ENCODE measurements around the gene PRKAR1A.
A peak's percentile ranks its signal among the peaks of the same experiment; 100 is the strongest.
"Not testable (repeated sequence)": the region's sequence is repeated elsewhere in the genome, so short reads cannot be mapped to it uniquely, and the experiment has no call there.

The PRKAR1A gene

GRCh38 chr17:68511254-68511670 is 968 bp upstream of the PRKAR1A start:
- no peak for DNase-seq (ENCODE audit: low read depth, low spot score)

DNA sequence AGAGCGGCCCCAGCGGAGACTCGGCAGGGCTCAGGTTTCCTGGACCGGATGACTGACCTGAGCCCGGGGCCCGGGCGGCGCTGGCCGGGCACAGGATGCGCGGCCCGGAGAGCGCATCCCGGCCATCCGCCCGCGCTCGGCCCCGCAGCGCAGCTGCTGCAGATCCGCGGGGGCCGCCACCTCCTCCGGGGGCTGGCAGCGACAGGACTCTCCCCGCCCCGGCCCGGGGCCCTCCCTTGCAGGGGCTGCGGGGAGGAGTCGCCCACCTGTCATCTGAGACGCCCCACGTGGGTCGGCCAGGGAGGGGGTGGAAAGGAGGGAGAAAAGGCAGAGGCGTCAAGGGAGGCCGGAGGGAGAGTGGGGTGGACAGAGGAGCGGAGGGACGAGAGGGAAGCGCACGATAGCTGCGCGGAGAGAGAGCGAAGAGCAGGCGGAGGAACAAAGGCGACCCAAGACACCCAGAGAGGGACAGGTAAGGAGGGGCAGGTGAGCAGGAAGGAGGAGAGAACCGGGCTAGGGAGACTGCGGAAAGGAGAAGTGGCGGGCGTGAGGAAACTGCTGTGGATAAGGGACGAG is 471 bp upstream of the PRKAR1A start:
- peak; percentile 50 for DNase-seq (ENCODE audit: low read depth, low spot score)

DNA sequence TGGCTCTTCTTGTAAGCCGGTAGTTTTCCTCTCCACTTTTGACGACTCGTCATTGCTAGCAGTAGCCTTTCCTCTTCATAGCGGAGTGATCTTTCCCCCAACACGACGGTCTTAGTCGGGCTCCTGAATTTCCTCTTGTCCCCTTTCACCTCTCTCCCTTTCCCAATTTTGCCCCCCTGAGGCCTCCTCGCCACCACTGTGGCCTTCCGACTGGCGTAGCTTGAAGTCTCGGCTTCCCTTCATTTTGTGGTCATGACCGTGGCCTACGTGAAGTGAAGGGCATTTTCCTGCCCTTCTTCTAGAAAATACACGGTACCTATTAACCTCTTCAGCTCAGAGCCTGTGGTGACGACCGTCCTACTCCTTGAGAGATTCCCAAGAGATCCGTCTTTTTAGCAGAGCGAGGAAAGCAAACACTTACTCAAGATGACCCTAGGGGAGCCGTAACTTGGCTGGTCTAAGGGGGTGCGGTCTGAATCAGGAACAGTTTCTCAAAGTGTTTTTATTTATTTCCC is 787 bp downstream of the PRKAR1A start:
- no peak for DNase-seq (ENCODE audit: low read depth, low spot score)

- no peak for DNase-seq (ENCODE audit: low read depth, low spot score)
Measured at GRCh38 chr17:68513932-68514331, 1.7 kb downstream of the PRKAR1A start.

- peak; percentile 81 for DNase-seq (ENCODE audit: low read depth, low spot score)
Measured at GRCh38 chr17:68514831-68515635, 2.8 kb downstream of the PRKAR1A start.

DNA sequence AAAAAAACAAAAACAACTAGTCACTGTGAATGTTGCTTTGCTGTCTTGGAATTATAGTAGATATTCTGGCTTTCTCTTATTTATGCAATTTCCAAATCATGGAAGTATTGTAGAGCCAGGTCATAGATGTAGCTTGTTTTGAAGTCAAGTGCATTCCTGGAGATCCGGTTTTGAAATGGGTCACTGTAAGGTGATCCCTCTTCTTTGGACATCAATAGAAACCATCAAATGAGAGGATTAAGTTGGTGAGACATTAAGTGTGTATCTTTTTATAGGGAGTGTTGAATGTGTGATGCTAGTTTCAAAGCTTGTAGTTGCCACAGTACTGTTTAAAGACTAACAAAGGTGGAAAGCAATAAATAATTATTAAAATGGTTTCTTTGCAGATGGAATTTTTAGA is 4.5 kb downstream of the PRKAR1A start:
- DNase-seq (ENCODE audit: low read depth, low spot score), result no peak

GRCh38 chr17:68517605-68518004 is 5.4 kb downstream of the PRKAR1A start:
- not testable (repeated sequence) for DNase-seq (ENCODE audit: low read depth, low spot score)

DNA sequence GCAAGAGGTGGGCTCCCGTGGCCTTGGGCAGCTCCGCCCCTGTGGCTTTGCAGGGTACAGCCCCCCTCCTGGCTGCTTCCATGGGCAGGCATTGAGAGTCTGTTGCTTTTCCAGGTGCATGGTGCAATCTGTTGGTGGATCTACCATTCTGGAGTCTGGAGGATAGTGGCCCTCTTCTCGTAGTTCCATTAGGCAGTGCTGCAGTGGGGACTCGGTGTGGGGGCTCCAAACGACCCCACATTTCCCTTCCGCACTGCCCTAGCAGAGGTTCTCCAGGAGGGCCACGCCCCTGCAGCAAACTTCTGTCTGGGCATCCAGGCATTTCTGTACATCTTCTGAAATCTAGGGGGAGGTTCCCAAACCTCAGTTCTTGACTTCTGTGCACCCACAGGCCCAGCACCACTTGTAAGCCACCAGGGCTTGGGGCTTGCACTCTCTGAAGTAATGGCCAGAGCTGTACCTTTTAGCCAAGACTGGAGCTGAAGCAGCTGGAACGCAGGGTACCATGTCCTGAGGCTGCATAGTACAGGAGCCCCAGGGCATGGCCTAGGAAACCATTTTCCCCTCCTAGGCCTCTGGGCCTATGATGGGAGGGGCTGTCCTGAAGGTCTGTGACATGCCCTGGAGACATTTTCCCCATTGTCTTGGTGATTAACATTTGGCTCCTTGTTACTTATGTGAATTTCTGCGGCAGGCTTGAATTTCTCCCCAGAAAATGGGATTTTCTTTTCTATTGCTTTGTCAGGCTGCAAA is 6.0 kb downstream of the PRKAR1A start:
- no peak for DNase-seq (ENCODE audit: low read depth, low spot score)

GRCh38 chr17:68519051-68519450 is 6.8 kb downstream of the PRKAR1A start:
- DNase-seq (ENCODE audit: low read depth, low spot score), result not testable (repeated sequence)

- no peak for DNase-seq (ENCODE audit: low read depth, low spot score)
Measured at GRCh38 chr17:68519911-68520310, 7.7 kb downstream of the PRKAR1A start.

DNA sequence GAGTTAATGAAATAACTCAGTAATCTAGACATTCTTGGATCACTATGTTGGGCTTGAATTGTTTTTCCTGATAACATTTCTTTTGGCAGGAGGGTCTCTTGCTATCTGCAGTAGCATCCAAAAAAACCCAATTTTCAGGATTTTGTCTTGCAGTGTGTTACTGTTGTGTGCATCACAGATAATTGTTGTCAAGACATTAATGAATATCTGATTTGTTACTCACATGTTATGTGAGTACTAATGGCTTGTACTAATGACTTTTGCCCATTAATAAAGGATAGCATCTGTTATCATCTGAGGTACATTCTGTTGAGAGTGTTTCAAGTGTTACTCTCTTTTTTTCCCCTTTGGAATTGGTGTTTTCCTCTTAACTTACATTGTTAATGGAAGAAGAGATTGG is 10.0 kb downstream of the PRKAR1A start:
- no peak for DNase-seq (ENCODE audit: low read depth, low spot score)

- no peak for DNase-seq (ENCODE audit: low read depth, low spot score)
Measured at GRCh38 chr17:68526548-68526947, 14.3 kb downstream of the PRKAR1A start.

- DNase-seq (ENCODE audit: low read depth, low spot score), result no peak
Measured at GRCh38 chr17:68527314-68527713, 15.1 kb downstream of the PRKAR1A start.

DNA sequence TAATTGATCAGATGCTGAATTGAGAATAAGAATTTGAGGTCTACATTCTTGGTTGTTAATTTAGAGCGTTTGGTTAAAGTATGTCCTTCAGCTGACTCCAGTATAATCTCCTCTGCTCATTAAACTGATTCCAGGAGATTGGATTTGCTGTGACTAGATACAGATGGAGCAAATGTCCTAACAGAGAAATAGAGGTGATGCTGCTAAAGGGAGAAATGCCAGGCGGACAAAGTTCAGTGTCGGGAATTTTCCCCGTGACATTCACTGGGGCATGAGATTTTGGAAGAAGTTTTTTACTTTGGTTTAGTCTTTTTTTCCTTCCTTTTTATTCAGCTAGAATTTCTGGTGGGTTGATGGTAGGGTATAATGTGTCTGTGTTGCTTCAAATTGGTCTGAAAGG is 19.0 kb downstream of the PRKAR1A start:
- DNase-seq (ENCODE audit: low read depth, low spot score), result no peak

DNA sequence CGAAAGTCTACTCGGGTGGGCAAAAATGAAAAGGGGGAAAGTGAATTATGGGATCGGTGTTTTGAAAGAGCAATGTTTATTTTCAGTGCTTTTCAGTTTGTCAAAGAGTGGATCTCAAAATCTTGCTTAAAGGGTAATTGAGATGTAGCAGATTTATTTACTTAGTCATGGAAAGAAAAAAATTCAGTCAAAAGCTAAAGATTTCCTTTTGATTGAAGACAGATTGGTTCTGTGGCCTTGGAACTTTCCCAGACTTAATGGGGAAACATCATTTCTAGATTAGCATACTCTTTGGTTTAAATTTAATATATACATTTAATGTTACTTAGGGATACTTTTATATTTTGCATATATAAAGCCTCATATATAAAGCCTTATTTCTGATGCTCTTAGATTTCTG is 20.6 kb downstream of the PRKAR1A start:
- no peak for DNase-seq (ENCODE audit: low read depth, low spot score)

- DNase-seq (ENCODE audit: low read depth, low spot score), result no peak
Measured at GRCh38 chr17:68533887-68534694, 21.9 kb downstream of the PRKAR1A start.

GRCh38 chr17:68534695-68535088 is 22.5 kb downstream of the PRKAR1A start:
- no peak for DNase-seq (ENCODE audit: low read depth, low spot score)

DNA sequence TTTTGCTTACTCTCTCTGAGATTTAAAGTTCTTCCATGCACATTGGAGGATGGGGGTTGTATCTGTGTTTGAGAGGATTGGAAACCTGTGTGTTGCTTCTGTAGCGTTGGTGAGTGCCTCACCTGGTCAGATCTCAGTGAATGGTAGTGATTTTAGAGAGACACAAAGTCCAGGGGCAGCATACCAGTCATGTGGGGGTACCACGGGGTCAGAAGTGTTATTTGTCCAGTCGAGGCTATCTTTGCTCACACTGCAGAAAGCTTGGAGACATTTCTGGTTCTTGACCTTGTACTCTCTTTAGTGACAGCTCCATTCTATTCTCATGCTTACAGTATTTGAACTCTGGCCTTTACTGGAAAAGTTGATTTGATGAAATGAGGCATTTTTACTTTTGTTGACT is 23.7 kb downstream of the PRKAR1A start:
- no peak for DNase-seq (ENCODE audit: low read depth, low spot score)

- no peak for DNase-seq (ENCODE audit: low read depth, low spot score)
Measured at GRCh38 chr17:68539548-68540467, 27.6 kb downstream of the PRKAR1A start.

- no peak for DNase-seq (ENCODE audit: low read depth, low spot score)
Measured at GRCh38 chr17:68540981-68541380, 28.8 kb downstream of the PRKAR1A start.

DNA sequence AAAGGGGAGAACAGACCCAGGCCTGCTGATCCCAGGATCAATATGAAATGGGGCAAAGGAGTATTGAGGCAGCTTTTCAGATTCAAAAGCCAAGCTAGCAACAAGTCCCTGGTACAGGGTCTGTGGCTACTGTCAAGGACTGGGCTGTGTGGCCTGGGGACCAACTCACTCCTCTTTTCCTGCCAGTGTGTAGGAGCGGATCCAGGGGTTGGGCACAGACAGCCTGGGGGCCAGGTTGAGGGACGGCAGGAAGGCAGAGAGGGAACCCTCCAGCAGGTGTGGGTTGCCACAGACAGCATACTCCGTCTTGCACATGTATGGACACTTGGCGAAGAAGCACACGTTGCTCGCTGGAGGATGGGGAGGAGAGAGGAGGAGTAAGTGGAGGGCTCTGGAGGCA is 29.6 kb downstream of the PRKAR1A start:
- no peak for DNase-seq (ENCODE audit: low read depth, low spot score)
